Superior temporal gyrus (tissue), 1 donor: ENCODE measurements around the gene GPR32.
A peak's percentile ranks its signal among the peaks of the same experiment; 100 is the strongest.
"Not testable (repeated sequence)": the region's sequence is repeated elsewhere in the genome, so short reads cannot be mapped to it uniquely, and the experiment has no call there.

Experiments used
- DNase-seq: peaks from one replicate; pipeline ENCODE4 v3.0.0-alpha.2; 2016; ENCODE audit errors: extremely low spot score

The GPR32 gene

DNA sequence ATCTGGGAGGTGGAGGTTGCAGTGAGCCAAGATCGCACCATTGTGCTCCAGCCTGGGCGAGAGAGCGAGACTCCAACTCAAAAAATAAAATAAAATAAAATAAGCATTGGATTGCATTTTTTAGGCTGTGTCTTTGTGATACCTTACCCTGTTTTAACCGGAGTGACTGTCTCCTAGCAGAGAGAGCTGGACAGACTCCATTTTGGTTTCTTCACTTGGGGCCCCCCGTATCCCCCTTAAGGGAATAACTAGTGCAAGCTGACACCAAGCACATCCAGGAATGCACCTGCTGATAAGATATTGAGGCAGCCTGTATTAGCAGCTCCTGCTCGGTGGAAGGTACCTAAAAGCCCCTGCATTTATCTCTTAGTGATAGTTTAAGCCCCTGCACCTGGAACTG, 20.8 kb upstream of the GPR32 start:
- no peak for DNase-seq

DNA sequence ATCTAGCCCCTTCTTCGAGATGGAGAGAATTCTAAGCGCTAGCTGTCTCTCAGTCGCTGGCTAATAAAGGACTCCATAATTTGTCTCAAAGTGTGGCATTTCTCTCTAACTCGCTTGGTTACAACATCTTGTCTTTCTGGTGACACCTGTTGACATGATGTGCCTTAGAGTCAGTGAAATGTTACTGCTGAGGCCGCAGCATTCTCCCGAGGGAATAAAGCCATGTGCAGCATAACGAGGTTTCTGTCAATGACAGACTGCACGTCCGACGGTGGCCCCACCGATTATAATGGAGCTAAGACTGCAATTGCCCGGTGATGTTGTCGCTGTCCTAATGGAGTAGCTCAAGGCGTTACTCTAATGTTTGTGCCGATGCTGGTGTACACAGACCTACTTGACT, 20.3 kb upstream of the GPR32 start:
- DNase-seq: no peak

- no peak for DNase-seq
Measured at GRCh38 chr19:50753879-50754278, 16.4 kb upstream of the GPR32 start.

DNA sequence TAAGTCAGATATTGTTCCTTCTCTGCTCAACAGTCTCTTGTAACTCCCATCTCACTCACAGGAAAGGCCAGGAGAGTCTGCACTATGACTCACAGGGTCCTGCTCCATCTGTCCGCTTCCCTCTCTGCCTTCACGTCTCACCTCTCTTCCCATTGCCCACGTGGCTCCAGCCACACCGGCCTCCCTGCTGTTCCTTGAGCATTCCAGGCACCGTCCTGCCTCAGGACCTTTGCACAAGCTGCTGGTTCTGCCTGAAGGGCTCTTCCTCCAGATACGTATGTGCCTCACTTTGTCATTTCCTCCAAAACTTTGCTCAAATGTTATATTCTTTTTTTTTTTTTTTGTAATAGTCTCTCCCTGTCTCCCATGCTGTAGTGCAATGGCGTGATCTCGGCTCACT, 14.0 kb upstream of the GPR32 start:
- DNase-seq: not testable (repeated sequence)

GRCh38 chr19:50757624-50758023, 12.6 kb upstream of the GPR32 start:
- DNase-seq: not testable (repeated sequence)

DNA sequence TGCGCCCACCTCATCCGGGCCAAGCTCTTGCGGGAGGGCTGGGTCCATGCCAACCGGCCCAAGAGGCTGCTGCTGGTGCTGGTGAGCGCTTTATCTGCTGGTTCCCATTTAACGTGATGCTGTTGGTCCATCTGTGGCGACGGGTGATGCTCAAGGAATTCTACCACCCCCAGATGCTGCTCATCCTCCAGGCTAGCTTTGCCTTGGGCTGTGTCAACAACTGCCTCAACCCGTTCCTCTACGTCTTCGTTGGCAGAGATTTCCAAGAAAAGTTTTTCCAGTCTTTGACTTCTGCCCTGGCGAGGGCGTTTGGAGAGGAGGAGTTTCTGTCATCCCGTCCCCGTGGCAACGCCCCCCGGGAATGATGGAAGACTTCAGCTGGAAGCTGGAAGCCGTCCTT, 11.2 kb upstream of the GPR32 start:
- DNase-seq: not testable (repeated sequence)

DNA sequence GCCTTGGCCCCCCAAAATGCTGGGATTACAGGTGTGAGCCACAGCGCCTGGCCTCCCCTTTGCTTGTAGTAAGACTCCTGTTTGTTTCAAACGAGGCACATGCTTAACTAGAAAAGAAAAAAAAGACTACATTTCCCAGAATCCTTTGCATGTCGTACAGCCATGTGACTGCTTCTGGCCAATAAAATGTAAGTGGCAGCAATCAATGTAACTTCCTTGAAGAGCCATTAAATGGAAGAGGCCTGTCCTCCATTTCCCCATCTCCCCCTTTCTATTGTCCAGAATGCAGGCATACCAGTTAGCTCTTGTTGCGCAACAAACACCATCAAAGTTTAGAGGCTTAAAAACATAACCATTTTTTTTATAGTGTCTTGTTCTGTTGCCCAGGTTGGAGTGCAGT, 10.4 kb upstream of the GPR32 start:
- no peak for DNase-seq

GRCh38 chr19:50761501-50761900, 8.8 kb upstream of the GPR32 start:
- DNase-seq: not testable (repeated sequence)

DNA sequence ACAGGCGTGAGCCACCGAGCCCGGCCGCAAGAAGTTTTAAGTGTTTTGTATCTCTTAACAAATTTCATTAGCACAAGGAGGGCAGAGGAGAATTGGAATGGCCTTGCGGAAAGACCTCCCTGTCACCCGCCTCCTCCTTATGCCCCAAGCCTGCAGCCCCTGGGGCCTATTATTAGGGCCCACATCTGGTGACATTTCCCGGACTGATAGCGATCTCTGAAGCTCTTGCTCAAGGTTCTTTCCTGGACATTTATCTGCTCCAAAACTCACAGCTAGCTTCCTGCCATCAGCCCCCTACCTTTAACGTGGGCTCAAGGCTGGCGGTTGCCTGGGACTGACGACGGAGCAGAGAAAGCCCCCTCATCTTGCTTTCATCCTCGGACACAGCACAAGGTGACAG, 6.7 kb upstream of the GPR32 start:
- DNase-seq: not testable (repeated sequence)

DNA sequence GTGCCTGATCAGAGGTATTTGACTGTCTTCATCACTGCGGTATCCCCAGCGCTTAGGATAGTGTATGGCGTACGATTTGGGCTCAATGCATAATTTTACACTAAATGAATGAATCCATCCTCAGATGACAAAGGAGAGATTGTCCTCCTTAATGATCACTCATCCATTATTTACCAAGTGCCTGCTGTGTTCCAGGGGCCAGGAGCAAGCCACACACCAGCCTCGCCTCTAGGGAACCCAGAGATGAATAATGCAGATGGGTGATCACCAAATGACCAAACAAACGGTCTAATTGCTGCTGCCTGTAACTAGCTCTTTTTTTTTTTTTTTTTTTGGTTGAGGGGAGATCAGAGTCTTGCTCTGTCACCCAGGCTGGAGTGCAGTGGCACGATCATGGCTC, 5.9 kb upstream of the GPR32 start:
- DNase-seq: no peak

DNA sequence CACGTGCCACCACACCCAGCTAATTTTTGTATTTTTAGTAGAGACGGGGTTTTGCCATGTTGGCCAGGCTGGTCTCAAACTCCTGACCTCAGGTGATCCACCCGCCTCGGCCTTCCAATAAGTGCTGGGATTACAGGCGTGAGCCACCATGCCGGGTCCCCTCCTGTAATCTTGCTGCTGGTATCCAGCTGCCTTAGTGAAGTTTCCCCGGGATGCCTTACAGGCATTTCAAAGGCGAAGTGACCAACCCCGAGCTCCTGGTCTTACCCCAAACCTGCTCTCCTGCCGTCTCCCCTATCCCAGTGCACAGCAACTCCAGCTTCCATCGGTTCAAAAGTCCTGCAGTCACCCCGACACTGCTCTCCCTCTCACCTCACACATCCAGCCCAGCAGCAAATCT, 3.5 kb upstream of the GPR32 start:
- not testable (repeated sequence) for DNase-seq

- DNase-seq: not testable (repeated sequence)
Measured at GRCh38 chr19:50767263-50767662, 3.0 kb upstream of the GPR32 start.

GRCh38 chr19:50768277-50768676, 2.0 kb upstream of the GPR32 start:
- DNase-seq: no peak

DNA sequence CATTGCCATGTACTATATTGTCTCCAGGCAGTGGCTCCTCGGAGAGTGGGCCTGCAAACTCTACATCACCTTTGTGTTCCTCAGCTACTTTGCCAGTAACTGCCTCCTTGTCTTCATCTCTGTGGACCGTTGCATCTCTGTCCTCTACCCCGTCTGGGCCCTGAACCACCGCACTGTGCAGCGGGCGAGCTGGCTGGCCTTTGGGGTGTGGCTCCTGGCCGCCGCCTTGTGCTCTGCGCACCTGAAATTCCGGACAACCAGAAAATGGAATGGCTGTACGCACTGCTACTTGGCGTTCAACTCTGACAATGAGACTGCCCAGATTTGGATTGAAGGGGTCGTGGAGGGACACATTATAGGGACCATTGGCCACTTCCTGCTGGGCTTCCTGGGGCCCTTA, 624 bp downstream of the GPR32 start:
- DNase-seq: no peak

DNA sequence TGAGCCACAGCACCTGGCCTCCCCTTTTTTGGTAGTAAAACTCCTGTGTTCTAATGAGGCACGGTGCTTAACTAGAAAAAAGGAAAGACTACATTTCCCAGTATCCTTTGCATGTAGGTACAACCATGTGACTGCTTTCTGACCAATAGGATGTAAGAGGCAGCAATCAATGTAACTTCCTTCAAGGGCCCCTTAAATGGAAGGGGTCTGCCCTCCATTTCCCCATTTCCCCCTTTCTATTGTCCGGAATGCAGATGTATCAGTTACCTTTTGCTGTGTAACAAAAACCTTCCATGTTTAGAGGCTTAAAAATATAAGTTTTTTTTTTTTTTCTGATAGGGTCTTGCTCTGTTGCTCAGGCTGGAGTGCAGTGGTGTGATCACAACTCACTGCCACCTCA, 2.2 kb downstream of the GPR32 start:
- DNase-seq: peak; percentile 15

DNA sequence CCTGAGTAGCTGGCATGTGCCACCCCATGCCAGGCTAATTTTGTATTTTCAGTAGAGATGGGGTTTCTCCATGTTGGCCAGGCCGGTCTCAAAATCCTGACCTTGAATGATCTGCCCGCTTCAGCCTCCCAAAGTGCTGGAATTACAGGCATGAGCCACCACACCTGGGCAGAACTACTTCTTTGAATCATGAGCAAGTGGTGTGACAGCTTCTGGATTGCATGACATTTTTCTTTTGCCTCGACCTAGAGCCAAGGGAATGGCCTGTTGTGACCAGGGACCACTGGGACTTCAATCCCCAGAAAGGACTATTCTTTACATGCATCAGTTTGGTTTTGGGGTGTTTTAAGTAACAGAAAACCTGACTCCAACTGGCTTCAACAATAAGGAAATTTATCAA, 2.6 kb downstream of the GPR32 start:
- DNase-seq: not testable (repeated sequence)

DNA sequence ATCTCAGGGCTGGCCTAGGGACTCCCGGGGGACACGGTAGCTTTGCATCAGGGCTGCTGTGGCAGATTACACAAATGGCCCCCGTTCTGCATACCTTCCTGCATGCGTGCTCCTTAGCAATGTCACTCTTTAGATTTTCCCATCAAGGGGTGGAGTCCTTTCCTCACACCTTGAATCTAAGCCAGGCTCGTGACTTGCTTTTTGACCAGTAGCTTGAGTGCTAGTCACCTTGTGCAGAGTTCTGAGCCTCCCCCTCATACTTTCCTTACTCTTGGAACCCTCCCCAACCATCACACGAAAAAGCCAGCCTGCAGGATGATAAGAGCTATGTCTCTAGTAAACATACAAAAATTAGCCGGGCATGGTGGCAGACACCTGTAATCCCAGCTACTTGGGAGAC, 3.2 kb downstream of the GPR32 start:
- DNase-seq: not testable (repeated sequence)

GRCh38 chr19:50776131-50776530, 5.9 kb downstream of the GPR32 start:
- DNase-seq: no peak

DNA sequence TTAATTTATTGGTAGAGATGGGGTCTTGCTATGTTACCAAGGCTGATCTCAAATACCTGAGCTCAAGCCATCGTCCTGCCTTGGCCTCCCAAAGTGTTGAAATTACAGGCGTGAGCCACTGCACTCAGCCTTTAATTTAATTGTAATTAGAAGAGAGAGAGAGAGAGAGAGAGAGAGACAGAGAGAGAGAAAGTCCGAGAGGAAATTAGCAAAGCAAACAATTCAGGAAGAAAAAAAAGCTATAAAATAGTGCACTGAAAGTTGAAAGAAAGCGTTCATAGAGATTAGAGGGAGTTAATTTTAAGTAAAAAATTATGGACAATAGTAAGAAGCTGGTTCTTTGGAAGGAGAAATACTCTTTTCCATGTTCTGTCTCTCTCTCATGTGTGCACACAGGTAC, 7.0 kb downstream of the GPR32 start:
- no peak for DNase-seq

DNA sequence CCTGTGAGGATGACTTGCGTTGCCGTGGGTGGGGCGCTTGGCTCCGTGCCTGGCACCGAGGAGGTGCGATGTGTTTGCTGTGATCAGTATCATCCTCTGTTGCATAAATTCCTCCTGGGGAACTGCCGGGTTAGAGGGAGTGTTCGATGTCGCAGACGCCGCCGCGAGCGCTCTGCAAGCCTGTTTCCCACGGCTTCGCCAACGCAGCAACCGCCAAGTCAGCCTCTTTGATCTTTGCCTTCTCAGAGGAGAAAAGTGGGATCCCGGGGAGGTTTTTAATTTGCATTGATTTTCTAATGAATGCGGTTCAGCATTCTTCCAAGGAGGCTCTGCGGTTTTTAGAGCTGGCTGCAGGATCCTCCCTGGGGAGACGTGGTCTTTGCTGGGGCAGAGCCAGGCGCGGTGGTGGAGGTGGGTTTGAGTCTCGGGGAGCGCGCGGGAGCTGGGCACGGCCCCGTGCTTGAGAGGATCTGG, 7.6 kb downstream of the GPR32 start:
- no peak for DNase-seq

DNA sequence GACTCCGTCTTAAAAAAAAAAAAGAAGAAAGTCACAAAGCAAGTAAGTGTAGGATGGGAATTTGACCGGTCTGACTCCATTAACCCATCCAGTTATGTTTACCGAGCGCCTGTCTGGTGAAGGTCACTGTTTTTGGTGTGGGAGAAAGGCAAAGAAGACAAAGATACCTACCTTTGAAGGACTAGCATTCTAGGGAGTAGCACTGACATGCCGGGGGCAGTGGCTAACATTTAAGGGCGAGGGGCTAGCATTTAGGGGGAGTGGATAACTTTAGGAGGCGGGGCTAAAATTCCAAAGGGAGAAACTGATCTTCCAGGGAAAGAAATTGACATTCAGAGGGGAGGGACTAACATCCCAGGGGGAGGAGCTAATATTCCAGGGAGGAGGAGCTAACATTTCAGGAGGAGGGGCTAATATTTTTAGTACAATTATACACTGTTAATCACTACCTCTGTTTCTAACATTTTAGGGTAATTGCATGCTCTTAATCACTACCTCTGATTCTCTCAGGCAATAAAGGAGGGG, 8.7 kb downstream of the GPR32 start:
- DNase-seq: no peak

GRCh38 chr19:50779504-50780457, 9.5 kb downstream of the GPR32 start:
- no peak for DNase-seq

GRCh38 chr19:50780753-50781435, 10.6 kb downstream of the GPR32 start:
- no peak for DNase-seq
